ENCODE results near the gene SH2B2. TPM values are rescaled to one million over a fixed set of nuclear protein-coding genes. Genes with fewer than 3 reads are reported as not detected.

SH2B2 gene
- total and polyA plus RNA-seq, 4 experiments from 2014 or later, result 0.69 to 1.2 (median 0.79) TPM; not detected in 1

GRCh38 chr7:102266541-102266940 lies 20.1 kb upstream of the SH2B2 start:
- Mint-ChIP-seq H3K27ac (no peak overlapping the region), H3K4me1 (no peaks in the 10 kb centered on the region), H3K36me3 (no peaks in the 10 kb centered on the region), H3K4me3 (no peak overlapping the region), H3K9me3 (peaks cover 0 to 1% (median 0%) of the 10 kb centered on the region in 8 donors), H3K27me3 (no peaks in the 10 kb centered on the region)
- CTCF ChIA-PET (ENCODE audit: partially characterized antibody), result no interaction called here
- Histone ChIP-seq H3K27me3 (ENCODE audit: insufficient read depth, low read length) (no peaks in the 10 kb centered on the region), H3K4me3 (ENCODE audit: low read length in 2 of 2) (no peak overlapping the region), H3K9me3 (ENCODE audit: control insufficient read depth in 1 of 2, low read length in 2 of 2) (no peaks in the 10 kb centered on the region), H3K27ac (ENCODE audit: low read depth, low read length) (no peak overlapping the region), H3K4me1 (ENCODE audit: insufficient read depth, low read length) (no peaks in the 10 kb centered on the region), H3K36me3 (ENCODE audit: insufficient read depth, low read length) (no peaks in the 10 kb centered on the region)
- intact Hi-C loops (cut with micrococcal nuclease), result no loop called here
- POLR2A ChIA-PET (ENCODE audit: partially characterized antibody), result no interaction called here
- DNase-seq, result no peak

GRCh38 chr7:102268635-102269034 lies 18.0 kb upstream of the SH2B2 start:
- ChIA-PET POLR2A (ENCODE audit: partially characterized antibody) (no interaction called here), CTCF (ENCODE audit: partially characterized antibody) (interaction anchor here (0.7 to 7.2 kb wide), 3 partner anchors 18 to 728 kb away, joined by 3 to 71 read pairs (median 5); partner anchors contain the start of gene SH2B2)
- DNase-seq, result no peak
- Histone ChIP-seq H3K9me3 (ENCODE audit: control insufficient read depth in 1 of 2, low read length in 2 of 2) (no peaks in the 10 kb centered on the region), H3K4me1 (ENCODE audit: insufficient read depth, low read length) (no peaks in the 10 kb centered on the region), H3K27me3 (ENCODE audit: insufficient read depth, low read length) (no peaks in the 10 kb centered on the region), H3K27ac (ENCODE audit: low read depth, low read length) (no peak overlapping the region), H3K4me3 (ENCODE audit: low read length in 2 of 2) (no peak overlapping the region), H3K36me3 (ENCODE audit: insufficient read depth, low read length) (no peaks in the 10 kb centered on the region)
- Mint-ChIP-seq H3K27me3 (no peaks in the 10 kb centered on the region), H3K36me3 (no peaks in the 10 kb centered on the region), H3K4me3 (no peak overlapping the region), H3K9me3 (no peaks in the 10 kb centered on the region), H3K27ac (peak overlapping the region in 1 of 7 donors; percentile 77), H3K4me1 (peaks cover 3 to 4% (median 3%) of the 10 kb centered on the region in 4 donors)
- intact Hi-C loops (cut with micrococcal nuclease), result no loop called here

GRCh38 chr7:102270178-102270887 lies 16.3 kb upstream of the SH2B2 start:
- peak overlapping the region in 2 of 7 donors; percentile 47 to 51 for H3K27ac Mint-ChIP-seq
- Histone ChIP-seq H3K4me1 (ENCODE audit: insufficient read depth, low read length) (no peaks in the 10 kb centered on the region), H3K27ac (ENCODE audit: low read depth, low read length) (no peak overlapping the region), H3K27me3 (ENCODE audit: insufficient read depth, low read length) (no peaks in the 10 kb centered on the region), H3K36me3 (ENCODE audit: insufficient read depth, low read length) (no peaks in the 10 kb centered on the region), H3K4me3 (ENCODE audit: low read length in 2 of 2) (no peak overlapping the region), H3K9me3 (ENCODE audit: control insufficient read depth in 1 of 2, low read length in 2 of 2) (no peaks in the 10 kb centered on the region)
- intact Hi-C loops (cut with micrococcal nuclease), result no loop called here
- no peaks in the 10 kb centered on the region for H3K27me3 Mint-ChIP-seq
- H3K4me1 Mint-ChIP-seq, result peaks cover 3 to 4% (median 3%) of the 10 kb centered on the region in 4 donors
- ChIA-PET POLR2A (ENCODE audit: partially characterized antibody) (no interaction called here), CTCF (ENCODE audit: partially characterized antibody) (interaction anchor here (1.1 to 7.2 kb wide), 6 partner anchors 17 to 730 kb away, joined by 4 to 71 read pairs (median 6); no protein-coding TSS in a partner anchor)
- DNase-seq, result no peak
- H3K9me3 Mint-ChIP-seq, result no peaks in the 10 kb centered on the region
- no peak overlapping the region for H3K4me3 Mint-ChIP-seq
- no peaks in the 10 kb centered on the region for H3K36me3 Mint-ChIP-seq

- Histone ChIP-seq H3K27me3 (ENCODE audit: insufficient read depth, low read length) (no peaks in the 10 kb centered on the region), H3K4me3 (ENCODE audit: low read length in 2 of 2) (no peak overlapping the region), H3K27ac (ENCODE audit: low read depth, low read length) (no peak overlapping the region), H3K36me3 (ENCODE audit: insufficient read depth, low read length) (no peaks in the 10 kb centered on the region), H3K9me3 (ENCODE audit: control insufficient read depth in 1 of 2, low read length in 2 of 2) (no peaks in the 10 kb centered on the region), H3K4me1 (ENCODE audit: insufficient read depth, low read length) (no peaks in the 10 kb centered on the region)
- no peak overlapping the region for H3K4me3 Mint-ChIP-seq
- no peak for DNase-seq
- H3K27ac Mint-ChIP-seq, result no peak overlapping the region
- no peaks in the 10 kb centered on the region for H3K9me3 Mint-ChIP-seq
- H3K36me3 Mint-ChIP-seq, result no peaks in the 10 kb centered on the region
- peaks cover 3 to 4% (median 3%) of the 10 kb centered on the region in 4 donors for H3K4me1 Mint-ChIP-seq
- ChIA-PET POLR2A (ENCODE audit: partially characterized antibody) (no interaction called here), CTCF (ENCODE audit: partially characterized antibody) (interaction anchor here (0.6 to 7.2 kb wide), 8 partner anchors 11 to 727 kb away, joined by 3 to 71 read pairs (median 6); no protein-coding TSS in a partner anchor)
- intact Hi-C loops (cut with micrococcal nuclease), result no loop called here
- no peaks in the 10 kb centered on the region for H3K27me3 Mint-ChIP-seq
Measured at GRCh38 chr7:102271158-102271798, 15.4 kb upstream of the SH2B2 start.

- no peaks in the 10 kb centered on the region for H3K9me3 ChIP-seq (ENCODE audit: control insufficient read depth in 1 of 2, low read length in 2 of 2)
- Mint-ChIP-seq H3K4me3 (no peak overlapping the region), H3K36me3 (no peaks in the 10 kb centered on the region), H3K27ac (no peak overlapping the region), H3K9me3 (no peaks in the 10 kb centered on the region), H3K4me1 (peaks cover 3 to 4% (median 3%) of the 10 kb centered on the region in 4 donors), H3K27me3 (no peaks in the 10 kb centered on the region)
- DNase-seq, result peak; percentile 61 to 66 (median 64)
- no peak overlapping the region for H3K4me3 ChIP-seq (ENCODE audit: low read length in 2 of 2)
- no peak overlapping the region for H3K27ac ChIP-seq (ENCODE audit: low read depth, low read length)
- intact Hi-C loops (cut with micrococcal nuclease), result no loop called here
- ChIA-PET CTCF (ENCODE audit: partially characterized antibody) (interaction anchor here (0.6 to 7.2 kb wide), 9 partner anchors 12 to 732 kb away, joined by 3 to 71 read pairs (median 4); no protein-coding TSS in a partner anchor), POLR2A (ENCODE audit: partially characterized antibody) (no interaction called here)
- no peaks in the 10 kb centered on the region for H3K4me1 ChIP-seq (ENCODE audit: insufficient read depth, low read length)
- H3K27me3 ChIP-seq (ENCODE audit: insufficient read depth, low read length), result no peaks in the 10 kb centered on the region
- no peaks in the 10 kb centered on the region for H3K36me3 ChIP-seq (ENCODE audit: insufficient read depth, low read length)
Measured at GRCh38 chr7:102272075-102272916, 14.4 kb upstream of the SH2B2 start.

GRCh38 chr7:102272917-102273748 lies 13.5 kb upstream of the SH2B2 start:
- H3K4me3 Mint-ChIP-seq, result no peak overlapping the region
- no peaks in the 10 kb centered on the region for H3K36me3 Mint-ChIP-seq

More at GRCh38 chr7:102272917-102273748, 13.5 kb upstream of the SH2B2 start:
- ChIA-PET POLR2A (ENCODE audit: partially characterized antibody) (interaction anchor here (1.5 kb wide), 1 partner anchor 123 kb away, joined by 3 read pairs; the partner anchor contains the start of gene PRKRIP1), CTCF (ENCODE audit: partially characterized antibody) (interaction anchor here (0.6 to 7.2 kb wide), 6 partner anchors 11 to 732 kb away, joined by 3 to 71 read pairs (median 4); no protein-coding TSS in a partner anchor)
- H3K27me3 ChIP-seq (ENCODE audit: insufficient read depth, low read length), result no peaks in the 10 kb centered on the region
- H3K27ac ChIP-seq (ENCODE audit: low read depth, low read length), result no peak overlapping the region
- Mint-ChIP-seq H3K4me1 (peaks cover 3 to 4% (median 3%) of the 10 kb centered on the region in 4 donors), H3K27ac (no peak overlapping the region), H3K9me3 (no peaks in the 10 kb centered on the region), H3K27me3 (no peaks in the 10 kb centered on the region)
- no peak for DNase-seq
- no peaks in the 10 kb centered on the region for H3K36me3 ChIP-seq (ENCODE audit: insufficient read depth, low read length)
- intact Hi-C loops (cut with micrococcal nuclease), result no loop called here
- H3K4me3 ChIP-seq (ENCODE audit: low read length in 2 of 2), result no peak overlapping the region
- no peaks in the 10 kb centered on the region for H3K9me3 ChIP-seq (ENCODE audit: control insufficient read depth in 1 of 2, low read length in 2 of 2)
- H3K4me1 ChIP-seq (ENCODE audit: insufficient read depth, low read length), result no peaks in the 10 kb centered on the region
